ENCODE results near the gene HHAT. TPM values are rescaled to one million over a fixed set of nuclear protein-coding genes. Genes with fewer than 3 reads are reported as not detected.

The HHAT gene
- total and polyA plus RNA-seq, 7 donors = 0.11 to 0.64 (median 0.16) TPM

DNA sequence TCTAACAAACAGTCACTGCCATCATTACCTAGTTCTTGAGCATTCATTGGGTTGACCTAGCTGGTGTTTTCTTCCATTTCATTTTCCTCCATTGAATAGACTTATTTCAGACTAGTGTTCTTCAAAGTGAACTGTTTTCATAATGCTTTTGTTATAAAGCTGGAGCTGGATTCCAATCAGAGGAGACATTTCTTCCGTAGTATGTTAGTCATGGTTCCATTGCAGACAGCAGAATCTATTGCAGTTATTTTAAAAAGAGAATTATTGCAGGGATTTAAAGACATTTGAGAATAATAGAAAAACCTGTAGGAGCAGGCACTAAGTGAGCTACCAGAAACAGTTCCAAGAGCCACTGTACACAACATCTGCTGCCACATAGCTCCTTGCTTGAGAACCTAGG lies 50.0 kb downstream of the HHAT start:
- no peak overlapping the region for H3K27ac ChIP-seq
- H3K27me3 ChIP-seq (ENCODE audit: insufficient read depth in 3 of 3, low read length in 2 of 3) = no peaks in the 10 kb centered on the region
- 62 to 84% (median 76%) methylated on average over 1 of the region's 1 CpG for whole genome bisulfite sequencing, 3 donors
- intact Hi-C loops (cut with DNase I) = no loop called here
- no peaks in the 10 kb centered on the region for H3K4me1 ChIP-seq
- TF ChIP-seq CTCF (IDR thresholded peaks at IDR 0.05) = no peak
- no peaks in the 10 kb centered on the region for H3K9me3 ChIP-seq
- no peak overlapping the region for H3K4me3 ChIP-seq
- H3K36me3 ChIP-seq (ENCODE audit: insufficient read depth in 1 of 2, low read depth in 1 of 2) = no peaks in the 10 kb centered on the region
- ATAC-seq (no peak), DNase-seq (no peak)

- 73 to 80% (median 78%) methylated on average over 4 of the region's 4 CpGs for WGBS, 3 donors
- no peak overlapping the region for H3K27ac ChIP-seq
- H3K27me3 ChIP-seq (ENCODE audit: insufficient read depth in 3 of 3, low read length in 2 of 3) = no peaks in the 10 kb centered on the region
- H3K9me3 ChIP-seq = no peaks in the 10 kb centered on the region
- no peak overlapping the region for H3K4me3 ChIP-seq
- ATAC-seq = no peak
- H3K36me3 ChIP-seq (ENCODE audit: insufficient read depth in 1 of 2, low read depth in 1 of 2) = no peaks in the 10 kb centered on the region
- intact Hi-C loops (cut with DNase I) = no loop called here
- no peak for TF ChIP-seq CTCF (IDR thresholded peaks at IDR 0.05)
- DNase-seq = no peak
- H3K4me1 ChIP-seq = no peaks in the 10 kb centered on the region
Observed at GRCh38 chr1:210381934-210382333, 53.2 kb downstream of the HHAT start.

- Histone ChIP-seq H3K9me3 (no peaks in the 10 kb centered on the region), H3K27me3 (ENCODE audit: insufficient read depth in 3 of 3, low read length in 2 of 3) (no peaks in the 10 kb centered on the region), H3K4me1 (no peaks in the 10 kb centered on the region), H3K36me3 (ENCODE audit: insufficient read depth in 1 of 2, low read depth in 1 of 2) (no peaks in the 10 kb centered on the region), H3K27ac (no peak overlapping the region), H3K4me3 (no peak overlapping the region)
- DNase-seq (no peak), ATAC-seq (no peak)
- intact Hi-C loops (cut with DNase I) = no loop called here
- TF ChIP-seq CTCF (IDR thresholded peaks at IDR 0.05) = no peak
Observed at GRCh38 chr1:210384625-210385024, 55.9 kb downstream of the HHAT start.

DNA sequence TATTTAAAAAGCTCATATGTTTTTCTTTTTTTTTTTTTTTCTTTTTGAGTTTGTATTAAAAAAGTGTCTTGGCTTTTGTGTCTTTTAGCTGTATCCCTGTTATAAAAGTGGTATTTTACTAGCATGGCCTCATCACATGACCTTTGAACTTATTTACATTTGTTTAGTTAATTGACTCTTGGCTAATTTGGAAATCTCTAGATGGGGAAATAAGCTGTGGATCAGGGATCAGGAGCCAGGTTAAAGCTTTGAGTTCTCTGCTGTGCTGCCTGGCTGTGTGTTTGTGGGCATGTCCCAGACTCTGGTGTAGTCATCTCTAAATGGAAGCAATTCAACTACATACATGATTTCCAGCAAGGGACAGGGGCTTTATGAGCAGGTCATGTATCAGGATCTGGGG lies 56.5 kb downstream of the HHAT start:
- DNase-seq (no peak), ATAC-seq (no peak)
- Histone ChIP-seq H3K4me3 (no peak overlapping the region), H3K27ac (no peak overlapping the region), H3K27me3 (ENCODE audit: insufficient read depth in 3 of 3, low read length in 2 of 3) (no peaks in the 10 kb centered on the region), H3K4me1 (no peaks in the 10 kb centered on the region), H3K36me3 (ENCODE audit: insufficient read depth in 1 of 2, low read depth in 1 of 2) (no peaks in the 10 kb centered on the region), H3K9me3 (no peaks in the 10 kb centered on the region)
- intact Hi-C loops (cut with DNase I) = no loop called here
- TF ChIP-seq CTCF (IDR thresholded peaks at IDR 0.05) = no peak

GRCh38 chr1:210394281-210394821 lies 65.6 kb downstream of the HHAT start:
- intact Hi-C loops (cut with DNase I) = no loop called here
- WGBS, 3 donors = 52 to 66% (median 61%) methylated on average over 6 of the region's 6 CpGs
- no peak for DNase-seq

More at GRCh38 chr1:210394281-210394821, 65.6 kb downstream of the HHAT start:
- H3K9me3 ChIP-seq = no peaks in the 10 kb centered on the region
- no peaks in the 10 kb centered on the region for H3K27me3 ChIP-seq (ENCODE audit: insufficient read depth in 3 of 3, low read length in 2 of 3)
- no peak overlapping the region for H3K27ac ChIP-seq
- no peak for TF ChIP-seq CTCF (IDR thresholded peaks at IDR 0.05)
- no peaks in the 10 kb centered on the region for H3K36me3 ChIP-seq (ENCODE audit: insufficient read depth in 1 of 2, low read depth in 1 of 2)
- no peak overlapping the region for H3K4me3 ChIP-seq
- no peaks in the 10 kb centered on the region for H3K4me1 ChIP-seq
- peak in 1 of 4 donors; percentile 33 for ATAC-seq
